DLD1 (cell line): ENCODE data around the gene HIC1.

Source experiments
- in situ Hi-C: cut with HindIII; loops from 2 replicates; pipeline ENCODE4 v1.10.0; 2017; ENCODE audit warnings: low sequenced_read_pairs

Gene HIC1

GRCh38 chr17:2024572-2025219 lies 30.2 kb upstream of the HIC1 start:
- in situ Hi-C loops, result no loop called here

DNA sequence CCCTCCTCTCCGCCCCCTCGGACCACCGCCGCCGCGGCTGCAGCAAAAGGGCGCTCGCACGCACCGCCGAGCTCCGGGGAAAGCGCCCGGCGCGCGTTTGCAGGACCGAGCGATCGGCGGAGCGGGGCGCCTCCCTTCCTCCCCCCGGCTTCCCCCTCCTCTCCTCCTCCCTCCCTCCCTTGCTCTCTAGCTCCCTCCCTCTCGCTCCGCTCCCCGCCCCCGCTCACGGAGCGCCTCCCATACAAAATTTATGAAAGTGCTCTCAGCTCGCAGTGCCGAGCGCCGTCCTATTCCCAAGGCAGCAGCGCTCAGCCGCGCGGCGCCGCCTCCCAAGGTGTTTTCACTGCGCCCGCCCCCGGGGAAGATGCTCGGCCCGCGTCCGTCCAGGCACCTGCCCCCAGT lies 29.7 kb upstream of the HIC1 start, which contains the start of gene RTN4RL1:
TSS of gene RTN4RL1 (minus strand) at position 115 of the 402 bp plus-strand sequence. CDS start 469 bp downstream, outside the sequence.
- in situ Hi-C loops, result no loop called here

DNA sequence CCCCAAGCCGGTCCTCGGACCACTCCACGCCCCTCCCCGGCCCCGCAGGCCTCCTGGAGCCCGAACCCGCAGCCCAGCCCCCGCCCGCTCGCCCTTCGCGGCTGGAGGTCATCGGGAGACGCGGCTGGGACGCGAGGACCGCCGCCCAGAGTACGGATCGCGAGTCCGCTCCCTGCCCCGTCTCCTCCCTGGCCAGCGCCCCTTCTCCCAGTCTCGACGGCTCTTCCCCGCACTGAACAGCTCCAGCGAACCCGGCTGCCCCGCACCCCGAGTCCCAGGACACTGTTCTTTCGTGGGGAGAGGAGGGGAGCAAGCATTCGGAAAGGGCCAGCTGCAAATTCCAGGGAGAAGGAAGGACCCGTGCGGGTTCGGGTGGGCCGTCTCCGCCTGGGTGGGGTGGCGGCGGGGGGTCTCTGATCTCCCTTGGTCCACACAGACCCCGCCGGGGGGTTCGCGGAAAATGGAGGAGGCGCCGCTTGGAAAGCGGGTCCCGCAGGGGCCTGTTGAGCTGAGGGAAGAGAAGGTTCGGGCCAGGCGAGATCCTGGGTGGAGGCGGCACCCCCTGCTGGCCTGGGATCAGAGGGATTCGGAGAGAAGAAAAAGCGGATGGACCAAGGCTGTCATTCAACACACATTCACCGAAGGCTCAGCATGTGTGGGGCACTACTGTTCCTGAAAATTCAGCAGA lies 29.1 kb upstream of the HIC1 start:
- in situ Hi-C loops, result no loop called here

GRCh38 chr17:2027528-2028233 lies 27.2 kb upstream of the HIC1 start:
- in situ Hi-C loops, result no loop called here

DNA sequence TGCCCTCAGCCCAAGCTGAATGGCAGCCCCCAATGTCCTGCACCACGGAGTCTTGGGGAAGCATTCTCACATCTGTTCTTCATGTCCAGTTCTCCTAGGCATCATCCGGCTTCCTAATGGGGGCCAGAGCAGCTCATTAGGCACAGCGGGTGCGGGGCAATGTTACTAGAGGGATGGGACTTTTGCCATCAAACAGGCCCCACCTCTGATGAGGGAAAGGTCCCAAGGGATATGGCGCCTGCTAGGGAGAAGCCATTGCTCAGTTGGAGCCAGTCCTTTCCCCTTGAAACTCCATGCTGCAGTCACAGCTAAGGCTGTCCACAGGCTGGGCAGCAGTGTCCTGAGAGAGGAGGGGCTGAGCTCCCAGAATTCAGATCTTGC lies 26.7 kb upstream of the HIC1 start:
- in situ Hi-C loops, result no loop called here

- in situ Hi-C loops, result no loop called here
Observed at GRCh38 chr17:2028737-2029136, 26.2 kb upstream of the HIC1 start.

GRCh38 chr17:2029911-2030778 lies 24.8 kb upstream of the HIC1 start, which contains the start of gene DPH1:
TSS of gene DPH1 (plus strand) at chr17:2030153. CDS start at chr17:2030170, 17 bp downstream.
- in situ Hi-C loops, result no loop called here

- in situ Hi-C loops, result no loop called here
Observed at GRCh38 chr17:2030779-2031163, 24.1 kb upstream of the HIC1 start.

DNA sequence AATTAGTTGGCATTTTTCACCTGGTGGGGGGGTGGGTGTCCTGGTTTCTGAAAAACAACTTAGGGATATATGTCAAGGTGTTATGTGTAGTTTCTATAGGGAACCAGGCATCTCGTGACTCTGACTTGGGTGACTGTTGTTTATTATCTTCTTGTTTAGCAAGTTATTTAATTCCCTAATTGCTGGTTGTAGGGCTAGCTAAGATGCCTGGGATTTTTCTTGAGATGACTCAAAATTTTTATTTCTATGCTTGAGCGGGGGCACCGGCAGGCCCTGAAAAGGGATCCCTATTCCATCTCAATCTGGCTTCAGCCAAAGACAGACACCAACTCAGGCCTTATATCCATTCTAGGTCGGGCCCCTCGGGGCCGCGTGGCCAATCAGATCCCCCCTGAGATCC lies 21.8 kb upstream of the HIC1 start:
- in situ Hi-C loops, result no loop called here

DNA sequence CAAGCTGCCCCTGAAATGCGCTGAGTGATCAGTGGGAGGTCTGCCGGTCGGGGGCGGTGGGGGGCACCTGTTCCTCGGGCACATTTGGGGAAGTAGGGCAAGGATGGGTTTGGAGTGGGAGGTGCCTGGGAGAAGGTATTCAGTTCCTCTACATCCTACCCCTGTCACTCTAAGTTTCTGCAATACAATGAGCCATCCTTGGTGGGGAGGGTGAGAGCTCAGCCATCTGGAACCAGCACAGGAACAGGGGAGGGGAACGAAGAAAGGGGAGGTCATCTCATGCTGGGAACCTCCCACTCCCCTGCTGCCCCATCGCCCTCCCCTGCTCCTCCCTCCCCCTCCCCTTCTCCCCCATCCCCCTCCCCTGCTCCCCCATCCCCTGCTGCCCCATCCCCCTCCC lies 20.7 kb upstream of the HIC1 start:
- in situ Hi-C loops, result no loop called here

- in situ Hi-C loops, result no loop called here
Observed at GRCh38 chr17:2034806-2035540, 19.9 kb upstream of the HIC1 start.

DNA sequence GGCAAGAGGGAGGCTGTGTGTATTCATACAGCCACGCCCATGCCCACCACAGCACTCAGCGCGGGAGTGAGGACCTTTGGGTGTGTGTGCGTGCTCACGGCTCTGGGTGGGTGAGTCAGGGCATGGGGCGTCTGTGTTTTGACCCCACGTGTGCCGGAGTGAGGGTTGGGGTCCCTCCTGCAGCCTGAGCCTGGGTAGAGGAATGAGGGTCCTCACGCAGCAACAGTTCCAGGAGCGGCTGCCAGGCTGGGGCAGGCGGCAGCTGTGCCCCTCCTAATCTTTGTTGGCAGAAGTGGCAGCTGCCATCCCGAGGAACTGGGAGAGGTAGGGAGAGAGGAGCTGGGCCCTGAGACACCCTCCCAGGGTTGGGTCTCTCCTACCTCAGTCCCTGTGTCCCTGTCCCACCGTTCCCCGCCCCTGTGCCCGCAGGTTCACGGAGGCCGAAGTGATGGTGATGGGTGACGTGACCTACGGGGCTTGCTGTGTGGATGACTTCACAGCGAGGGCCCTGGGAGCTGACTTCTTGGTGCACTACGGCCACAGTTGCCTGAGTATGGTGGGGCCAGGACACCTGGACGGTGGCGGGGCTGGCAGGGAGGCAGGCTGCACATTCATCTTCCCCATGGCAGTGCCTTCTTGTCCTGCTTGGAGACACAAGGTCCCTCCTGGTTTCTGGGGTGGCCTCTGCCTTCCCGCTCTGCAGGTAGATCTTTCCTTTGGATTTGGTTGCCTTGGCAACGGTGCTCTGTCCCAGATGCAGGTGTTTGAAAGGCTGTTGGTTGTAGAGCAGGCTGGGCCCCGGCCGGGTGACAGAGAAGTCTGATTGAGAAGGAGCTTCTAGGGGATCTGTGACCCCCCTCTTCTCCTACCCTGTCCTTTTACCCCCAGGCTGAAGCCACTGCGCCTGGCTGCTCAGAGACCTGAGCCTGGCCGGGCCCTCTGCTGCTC lies 19.1 kb upstream of the HIC1 start:
- in situ Hi-C loops, result no loop called here

DNA sequence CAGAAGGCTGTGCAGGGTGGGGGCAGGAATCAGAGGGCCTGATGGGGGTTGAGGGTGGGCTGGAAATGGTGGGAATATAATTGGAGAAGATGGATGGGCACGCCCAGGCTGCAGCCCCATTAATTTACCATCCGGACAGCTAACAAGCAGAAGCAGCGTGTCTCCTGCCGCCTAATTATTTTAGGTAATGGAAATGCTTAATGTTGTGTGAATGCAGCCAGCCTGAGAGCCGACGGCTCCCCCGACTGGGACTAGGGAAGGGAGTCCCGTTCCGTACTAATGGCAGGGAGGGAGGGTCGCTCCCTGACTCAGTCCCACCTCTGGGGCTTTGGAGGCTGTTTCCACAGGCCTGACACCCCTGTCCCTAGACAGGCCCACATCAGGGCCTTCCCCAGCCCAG lies 17.7 kb upstream of the HIC1 start:
- in situ Hi-C loops, result no loop called here

DNA sequence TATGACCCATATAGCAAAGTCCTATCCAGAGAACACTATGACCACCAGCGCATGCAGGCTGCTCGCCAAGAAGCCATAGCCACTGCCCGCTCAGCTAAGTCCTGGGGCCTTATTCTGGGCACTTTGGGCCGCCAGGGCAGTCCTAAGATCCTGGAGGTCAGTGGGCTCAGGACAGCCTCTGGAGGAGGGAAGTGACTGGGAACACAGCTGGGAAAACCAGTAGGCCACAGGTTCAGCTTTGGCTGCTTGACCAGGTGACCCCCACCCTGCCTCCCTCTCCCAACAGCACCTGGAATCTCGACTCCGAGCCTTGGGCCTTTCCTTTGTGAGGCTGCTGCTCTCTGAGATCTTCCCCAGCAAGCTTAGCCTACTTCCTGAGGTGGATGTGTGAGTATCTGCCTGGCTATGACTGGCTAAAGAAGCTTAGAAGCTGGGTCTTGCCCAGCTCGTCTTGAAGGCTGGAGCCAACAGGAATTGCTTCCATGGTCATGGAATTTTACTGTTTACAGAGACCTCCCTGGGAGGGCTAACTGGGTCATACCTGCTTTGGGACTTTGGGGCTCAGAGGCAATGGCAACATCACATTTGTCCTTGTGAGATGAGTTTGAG lies 14.6 kb upstream of the HIC1 start:
- in situ Hi-C loops, result no loop called here

DNA sequence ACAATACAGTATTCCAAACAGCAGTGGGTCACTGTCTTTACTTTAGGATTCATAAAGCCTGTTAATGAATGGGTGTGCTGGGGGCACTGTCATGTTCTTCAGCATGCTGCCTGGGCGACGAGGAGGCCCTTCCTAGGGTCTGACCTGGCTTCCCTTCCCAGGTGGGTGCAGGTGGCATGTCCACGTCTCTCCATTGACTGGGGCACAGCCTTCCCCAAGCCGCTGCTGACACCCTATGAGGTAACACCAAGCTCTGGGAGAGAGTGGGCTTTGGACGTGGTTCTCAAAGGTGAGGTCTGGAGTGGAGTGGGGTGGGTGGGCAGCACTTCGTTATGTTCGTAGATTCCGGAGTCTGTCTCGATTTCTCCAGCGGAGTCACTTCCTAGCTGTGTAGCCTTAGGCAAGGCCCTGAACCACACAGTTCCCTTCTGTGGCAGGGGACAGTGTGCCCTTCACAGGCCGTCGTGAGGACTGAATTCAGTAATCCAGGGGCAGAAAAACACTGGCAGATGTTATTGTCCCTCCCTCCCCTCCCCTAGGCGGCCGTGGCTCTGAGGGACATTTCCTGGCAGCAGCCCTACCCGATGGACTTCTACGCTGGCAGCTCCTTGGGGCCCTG lies 13.9 kb upstream of the HIC1 start:
- in situ Hi-C loops, result no loop called here

- in situ Hi-C loops, result no loop called here
Observed at GRCh38 chr17:2041561-2042389, 13.1 kb upstream of the HIC1 start, which contains the start of gene OVCA2. TSS of gene OVCA2 (plus strand) at chr17:2042022. CDS start at chr17:2042048, 26 bp downstream.

DNA sequence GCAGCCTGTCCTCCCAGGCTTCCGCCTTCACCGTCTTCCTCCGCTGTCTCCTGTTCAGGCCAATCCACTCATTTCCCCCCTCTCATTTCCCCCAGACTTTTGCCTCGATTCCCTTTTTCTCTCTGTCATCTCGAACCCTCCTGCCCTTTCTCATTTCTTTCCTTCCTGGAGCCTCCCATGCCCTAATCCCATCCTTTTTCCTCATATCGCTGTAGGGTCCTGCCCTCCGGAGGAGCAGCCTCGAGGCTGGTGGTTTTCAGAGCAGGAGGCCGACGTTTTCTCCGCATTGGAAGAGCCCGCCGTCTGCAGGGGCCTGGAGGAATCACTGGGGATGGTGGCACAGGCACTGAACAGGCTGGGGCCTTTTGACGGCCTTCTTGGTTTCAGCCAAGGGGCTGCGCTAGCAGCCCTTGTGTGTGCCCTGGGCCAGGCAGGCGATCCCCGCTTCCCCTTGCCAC lies 12.5 kb upstream of the HIC1 start:
- in situ Hi-C loops, result no loop called here
